ENCODE measurements around the gene SMARCD3.

DNA sequence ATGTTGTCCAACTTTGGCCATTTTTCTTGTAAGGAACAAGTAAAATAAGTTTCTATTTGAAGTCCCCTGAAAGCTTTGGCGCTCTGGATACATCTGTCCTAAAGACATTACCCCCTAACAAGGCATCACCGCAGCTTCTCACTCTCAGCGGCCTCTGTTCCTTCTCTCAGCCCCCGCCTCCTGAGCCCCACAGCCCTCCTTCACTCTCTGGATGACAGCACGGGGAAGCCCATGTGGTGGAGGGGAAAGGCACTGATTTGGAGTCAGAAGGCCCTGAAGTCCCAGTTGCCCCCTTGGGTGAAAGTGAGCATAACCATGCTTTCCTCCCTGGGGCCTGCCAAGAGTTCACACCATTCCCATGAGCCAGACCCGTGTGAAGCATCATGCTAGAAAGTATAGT lies 42.8 kb downstream of the SMARCD3 start:
- TF ChIP-seq POLR2AphosphoS5 (IDR thresholded peaks at IDR 0.05; ENCODE audit: low read depth, low read length) (no peak), TAF1 (IDR thresholded peaks at IDR 0.05; ENCODE audit: low read depth, low read length) (no peak), POLR2A (IDR thresholded peaks at IDR 0.05; ENCODE audit: low read depth, low read length) (no peak), POU2F2 (IDR thresholded peaks at IDR 0.05; ENCODE audit: low read depth, low read length) (no peak), PAX5 (IDR thresholded peaks at IDR 0.05; ENCODE audit: insufficient read depth, low read length, severe bottlenecking) (no peak)

All from GM12891 (cell line).